Testis (tissue), 3 donors: Measurements from ENCODE around the gene BRD9. TPM values are rescaled to one million over a fixed set of nuclear protein-coding genes. Genes with fewer than 3 reads are reported as not detected.
A peak's percentile ranks its signal among the peaks of the same experiment; 100 is the strongest.

Source experiments
- DNase-seq: peaks from one replicate; pipeline ENCODE4 v3.0.0-alpha.2; 2019
- H3K27ac ChIP-seq, 2 donors: fragments of 200-600 bp; sonication (generic); one replicate each; pipeline ENCODE4 v1.5.1; 2019
- H3K27me3 ChIP-seq: fragments of 200-600 bp; sonication (generic); one replicate; pipeline ENCODE4 v1.5.1; 2019
- H3K36me3 ChIP-seq: fragments of 200-600 bp; sonication (generic); one replicate; pipeline ENCODE4 v1.5.1; 2017; ENCODE audit warnings: low read depth; ENCODE audit errors: missing control alignments
- H3K4me1 ChIP-seq: fragments of 200-600 bp; sonication (generic); one replicate; pipeline ENCODE4 v1.5.1; 2019
- H3K4me3 ChIP-seq, 2 donors: fragments of 200-600 bp; sonication (generic); one replicate each; pipeline ENCODE4 v1.5.1; 2017 to 2019
- H3K9me3 ChIP-seq: fragments of 200-600 bp; sonication (generic); one replicate; pipeline ENCODE4 v1.5.1; 2017
- POLR2A ChIP-seq: fragments of 450-650 bp; IDR thresholded peaks from one replicate; pipeline ENCODE4 v1.6.1; 2017; ENCODE audit warnings: antibody characterized with exemption, mild to moderate bottlenecking, moderate library complexity
- WGBS, 2 donors: methylation state at CpG; one replicate each; pipeline ENCODE4 v1.1.5; 2018; 5-methylcytosine and 5-hydroxymethylcytosine counted together
- intact Hi-C: fragments of 100-400 bp; cut with DNase I; formaldehyde crosslinking; loops from one replicate; pipeline ENCODE4 v1.15.1; 2023; ENCODE audit warnings: low total_unique reads
- polyA plus RNA-seq: library from polyadenylated mRNA; stranded (reverse); fragments of 350-450 nt; fragmentation: Illumina TruSeq; extraction: RNeasy Lipid Tissue Mini Kit (QIAGEN cat#74804); gene quantifications from one replicate; pipeline ENCODE4 v1.2.3, GENCODE V29; 2014; ENCODE audit warnings: low read depth, low replicate concordance; ENCODE audit not compliant: insufficient read depth
- total RNA-seq, 2 donors: library from RNA; depleted of rRNA; stranded (reverse); fragments of >200 nt; gene quantifications; one replicate each; pipeline ENCODE4 v1.2.3, GENCODE V29; 2016
- TF ChIP-seq, protein P1 (sequence below), 3 experiments: fragments of 450-650 bp in 2 of 3; fragments of 200-600 bp in 1 of 3; sonication (generic) in 1 of 3; IDR thresholded peaks; one replicate each; pipeline ENCODE4 v1.5.1; 2016 to 2019; ENCODE audit warnings: antibody characterized with exemption in 3 of 3, mild to moderate bottlenecking in 2 of 3, moderate library complexity in 1 of 3

Gene BRD9
- total and polyA plus RNA-seq, 3 donors from 2014 or later, result 51.5 to 101 (median 68.6) TPM

DNA sequence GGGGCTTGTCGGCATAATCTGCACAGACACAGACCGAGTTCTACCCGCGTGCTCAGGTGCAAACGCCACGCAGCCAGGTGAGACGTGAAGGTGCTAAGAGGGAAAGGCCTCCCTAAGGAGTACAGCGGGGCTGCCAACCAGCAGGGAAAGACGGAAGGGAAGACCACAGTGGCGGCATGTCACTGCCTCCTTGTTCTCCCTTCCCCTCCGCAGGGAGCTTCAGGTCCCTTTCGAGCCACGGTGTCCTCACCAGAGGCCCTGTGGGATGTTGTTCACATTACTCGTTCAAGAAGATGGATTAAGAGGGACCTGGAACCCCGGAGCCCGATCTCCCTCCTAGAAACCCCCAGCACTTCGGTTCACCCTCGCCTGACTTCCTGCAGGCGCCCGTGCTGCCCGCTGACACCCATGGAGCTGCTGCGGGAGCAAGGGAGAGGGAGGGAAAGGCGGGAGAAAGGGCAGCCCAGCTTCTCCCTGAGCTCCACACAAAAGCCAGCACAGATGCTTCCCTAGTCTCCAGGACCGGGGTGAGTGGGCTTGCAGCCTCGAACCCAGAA, 686 bp downstream of the BRD9 start:
- Histone ChIP-seq H3K36me3 (no peaks in the 10 kb centered on the region), H3K9me3 (no peaks in the 10 kb centered on the region), H3K4me1 (peaks cover 12% of the 10 kb centered on the region), H3K27me3 (no peaks in the 10 kb centered on the region), H3K4me3 (peak overlapping the region; percentile 79 to 95), H3K27ac (peak overlapping the region; percentile 36 to 89)
- peak; percentile 27 for DNase-seq
- TF ChIP-seq POLR2A, result no peak
- TF ChIP-seq, protein P1, sequence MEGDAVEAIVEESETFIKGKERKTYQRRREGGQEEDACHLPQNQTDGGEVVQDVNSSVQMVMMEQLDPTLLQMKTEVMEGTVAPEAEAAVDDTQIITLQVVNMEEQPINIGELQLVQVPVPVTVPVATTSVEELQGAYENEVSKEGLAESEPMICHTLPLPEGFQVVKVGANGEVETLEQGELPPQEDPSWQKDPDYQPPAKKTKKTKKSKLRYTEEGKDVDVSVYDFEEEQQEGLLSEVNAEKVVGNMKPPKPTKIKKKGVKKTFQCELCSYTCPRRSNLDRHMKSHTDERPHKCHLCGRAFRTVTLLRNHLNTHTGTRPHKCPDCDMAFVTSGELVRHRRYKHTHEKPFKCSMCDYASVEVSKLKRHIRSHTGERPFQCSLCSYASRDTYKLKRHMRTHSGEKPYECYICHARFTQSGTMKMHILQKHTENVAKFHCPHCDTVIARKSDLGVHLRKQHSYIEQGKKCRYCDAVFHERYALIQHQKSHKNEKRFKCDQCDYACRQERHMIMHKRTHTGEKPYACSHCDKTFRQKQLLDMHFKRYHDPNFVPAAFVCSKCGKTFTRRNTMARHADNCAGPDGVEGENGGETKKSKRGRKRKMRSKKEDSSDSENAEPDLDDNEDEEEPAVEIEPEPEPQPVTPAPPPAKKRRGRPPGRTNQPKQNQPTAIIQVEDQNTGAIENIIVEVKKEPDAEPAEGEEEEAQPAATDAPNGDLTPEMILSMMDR (IDR thresholded peaks at IDR 0.05), result no peak
- 1 to 11% methylated on average over 11 to 23 of the region's 25 CpGs for WGBS, 2 donors
- intact Hi-C loops, result no loop called here

DNA sequence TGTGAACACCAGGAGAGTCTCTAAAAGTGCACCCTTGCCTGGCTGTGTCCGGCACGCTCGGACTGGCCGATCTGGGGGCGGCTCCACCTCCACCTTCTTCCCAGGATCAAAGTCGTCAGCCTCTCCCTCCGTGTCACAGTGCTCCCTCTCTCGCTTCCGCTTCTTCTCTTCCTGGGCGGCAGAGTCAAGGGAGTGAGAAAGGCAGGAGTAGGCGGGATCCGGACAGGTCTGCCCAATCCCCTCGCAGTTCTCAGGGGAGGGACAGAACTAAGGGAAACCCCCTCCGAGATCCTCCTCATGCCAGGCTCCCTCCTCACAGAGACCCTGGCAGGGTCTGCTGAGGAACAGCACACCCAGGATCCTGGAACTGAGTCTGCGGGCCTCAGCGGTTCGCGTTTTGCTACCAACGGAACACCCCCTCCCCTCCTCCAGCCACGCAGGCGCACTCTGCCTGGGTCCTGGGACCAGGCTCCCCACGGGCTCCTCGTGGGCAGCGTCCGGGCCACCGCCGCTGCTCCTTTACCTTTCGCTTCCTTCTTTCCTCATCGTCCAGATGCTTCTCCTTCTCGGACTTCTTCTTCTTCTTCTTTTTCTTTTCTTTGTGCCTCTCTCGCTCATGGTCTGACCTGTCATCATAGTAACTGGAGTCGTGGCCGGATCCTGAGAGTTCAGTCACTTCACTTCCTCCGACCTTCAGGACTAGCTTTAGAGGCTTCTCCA, 1.3 kb downstream of the BRD9 start:
- no peaks in the 10 kb centered on the region for H3K9me3 ChIP-seq
- WGBS, 2 donors, result 44 to 50% methylated on average over 31 to 34 of the region's 34 CpGs
- no peaks in the 10 kb centered on the region for H3K36me3 ChIP-seq
- no peak for DNase-seq
- intact Hi-C loops, result no loop called here
- TF ChIP-seq POLR2A, result no peak
- TF ChIP-seq, protein P1 (IDR thresholded peaks at IDR 0.05), result no peak
- peaks cover 12% of the 10 kb centered on the region for H3K4me1 ChIP-seq
- peak overlapping the region; percentile 79 to 95 for H3K4me3 ChIP-seq
- no peaks in the 10 kb centered on the region for H3K27me3 ChIP-seq
- no peak overlapping the region for H3K27ac ChIP-seq

DNA sequence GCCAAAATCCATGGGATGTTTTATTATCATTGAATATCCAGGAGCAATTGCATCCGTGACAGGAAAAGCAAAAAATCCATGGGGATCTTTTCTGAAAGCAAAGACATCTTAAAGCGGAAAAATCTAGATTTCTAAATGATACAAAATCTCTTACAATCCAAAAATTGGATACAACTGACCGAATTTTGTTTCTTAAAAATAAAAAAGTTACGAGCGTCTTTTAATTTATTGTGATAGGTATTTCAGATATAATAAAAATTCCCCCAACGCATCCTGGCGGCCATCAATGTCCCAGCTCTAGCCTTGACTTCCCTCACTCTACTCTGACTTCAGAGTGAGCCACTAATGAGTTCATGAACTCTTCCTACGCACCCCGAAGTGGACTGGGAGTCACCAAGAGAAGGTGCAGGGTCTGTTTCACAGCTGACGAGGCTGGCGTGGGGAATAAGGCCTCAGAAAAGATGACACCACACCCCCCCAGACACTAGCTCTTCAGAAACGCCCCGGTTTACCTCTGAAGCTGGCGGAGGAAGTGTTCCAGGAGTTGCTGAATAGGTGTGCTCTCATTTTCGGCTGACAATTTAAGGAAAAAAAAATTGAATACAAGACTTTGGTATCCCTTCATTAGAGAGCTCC, 3.4 kb downstream of the BRD9 start:
- TF ChIP-seq, protein P1 (IDR thresholded peaks at IDR 0.05), result no peak
- TF ChIP-seq POLR2A, result no peak

DNA sequence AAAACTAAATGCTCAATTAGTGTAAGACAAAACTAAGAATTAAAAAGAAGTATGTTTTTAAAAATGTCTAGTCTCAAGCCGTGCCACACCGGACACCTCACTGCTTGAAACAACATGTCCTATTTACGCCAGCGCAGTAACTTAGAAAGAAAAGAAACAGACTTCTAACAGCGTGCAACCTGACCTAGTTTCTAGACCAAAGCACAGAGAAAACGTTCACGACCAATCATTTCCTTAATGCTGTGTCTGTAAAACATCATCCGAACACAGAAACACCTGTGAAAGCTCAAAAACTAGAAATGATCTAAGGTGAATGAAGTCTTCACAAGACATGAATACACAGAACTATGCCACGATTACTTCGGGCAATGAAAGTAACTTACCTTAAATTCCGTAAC, 4.0 kb downstream of the BRD9 start:
- intact Hi-C loops, result no loop called here

More for the DNA sequence above, 3.4 kb downstream of the BRD9 start:
- H3K4me1 ChIP-seq, result peaks cover 12% of the 10 kb centered on the region
- WGBS, 2 donors, result 93 to 95% methylated on average over 15 of the region's 15 CpGs
- intact Hi-C loops, result no loop called here
- H3K27me3 ChIP-seq, result no peaks in the 10 kb centered on the region
- H3K9me3 ChIP-seq, result no peaks in the 10 kb centered on the region
- no peak overlapping the region for H3K4me3 ChIP-seq
- DNase-seq, result no peak
- no peaks in the 10 kb centered on the region for H3K36me3 ChIP-seq
- no peak overlapping the region for H3K27ac ChIP-seq

More for the DNA sequence above, 4.0 kb downstream of the BRD9 start:
- Histone ChIP-seq H3K4me3 (no peak overlapping the region), H3K27ac (no peak overlapping the region), H3K27me3 (no peaks in the 10 kb centered on the region), H3K9me3 (no peaks in the 10 kb centered on the region), H3K4me1 (peaks cover 12% of the 10 kb centered on the region), H3K36me3 (no peaks in the 10 kb centered on the region)
- WGBS, 2 donors, result 94 to 95% methylated on average over 11 of the region's 11 CpGs
- no peak for DNase-seq
- TF ChIP-seq POLR2A, result no peak
- TF ChIP-seq, protein P1 (IDR thresholded peaks at IDR 0.05), result no peak
